HG03025 (cell line): Measurements from ENCODE around the gene TAS2R13.

ENCODE experiments used
- ATAC-seq: cut with Tn5 transposase; IDR thresholded peaks from one replicate; pipeline ENCODE4 v1.9.1; 2021; ENCODE audit warnings: mild to moderate bottlenecking, moderate library complexity; ENCODE audit not compliant: unreplicated experiment, low FRiP score

TAS2R13 gene

DNA sequence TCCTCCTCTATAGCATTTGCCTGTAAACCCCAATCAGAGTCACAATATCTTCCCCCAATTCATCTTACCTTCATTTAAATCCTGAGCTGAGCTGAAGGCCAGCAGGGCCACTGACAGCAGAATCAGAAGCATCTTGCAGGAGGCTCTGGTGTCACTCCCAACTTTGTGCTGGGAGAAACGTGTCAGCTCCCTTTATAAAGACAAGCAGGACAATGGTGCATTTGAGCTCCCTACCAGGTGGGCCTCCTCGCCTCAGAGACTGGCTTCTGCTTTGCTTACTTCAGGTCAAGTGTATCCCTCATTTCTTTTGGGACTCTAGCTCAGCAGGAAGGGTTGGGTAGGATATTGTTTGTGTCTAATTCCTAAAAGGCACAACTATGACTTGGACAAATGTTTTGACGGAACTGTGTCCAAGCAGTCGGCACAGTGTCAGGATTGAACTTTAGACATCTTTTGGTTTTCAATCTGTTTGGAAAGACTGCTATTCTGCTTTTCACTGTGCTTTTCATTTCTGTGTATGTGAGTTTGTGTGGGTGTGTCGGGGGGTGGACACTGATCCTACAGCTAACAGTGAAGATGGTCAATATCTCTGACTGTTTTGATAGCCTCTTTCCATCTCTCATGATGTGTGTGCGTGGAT lies 25.2 kb downstream of the TAS2R13 start, which contains the start of gene PRH1:
TSS of gene PRH1 (minus strand) at position 170 of the 640 bp plus-strand sequence. CDS start at position 132, 38 bp downstream.
- no peak for ATAC-seq

DNA sequence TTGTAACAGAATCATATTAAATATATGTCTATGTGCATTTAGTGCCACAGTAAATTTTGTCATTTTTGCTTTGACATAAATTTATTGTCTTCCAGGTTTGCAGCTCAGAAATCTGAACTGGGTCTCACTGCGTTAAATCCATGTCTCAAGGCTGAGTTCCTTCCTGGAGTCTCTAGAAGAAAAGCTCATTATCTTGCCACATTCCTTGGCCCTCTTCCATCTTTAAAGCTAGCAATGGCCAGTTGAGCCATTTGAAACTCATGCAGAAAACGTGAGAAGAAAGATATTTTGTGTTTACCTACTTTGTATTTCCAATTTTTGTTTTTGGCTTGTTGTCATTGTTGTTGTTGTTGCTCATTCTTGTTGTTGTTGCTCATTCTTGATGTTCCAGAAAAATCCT lies 36.0 kb downstream of the TAS2R13 start:
- no peak for ATAC-seq

DNA sequence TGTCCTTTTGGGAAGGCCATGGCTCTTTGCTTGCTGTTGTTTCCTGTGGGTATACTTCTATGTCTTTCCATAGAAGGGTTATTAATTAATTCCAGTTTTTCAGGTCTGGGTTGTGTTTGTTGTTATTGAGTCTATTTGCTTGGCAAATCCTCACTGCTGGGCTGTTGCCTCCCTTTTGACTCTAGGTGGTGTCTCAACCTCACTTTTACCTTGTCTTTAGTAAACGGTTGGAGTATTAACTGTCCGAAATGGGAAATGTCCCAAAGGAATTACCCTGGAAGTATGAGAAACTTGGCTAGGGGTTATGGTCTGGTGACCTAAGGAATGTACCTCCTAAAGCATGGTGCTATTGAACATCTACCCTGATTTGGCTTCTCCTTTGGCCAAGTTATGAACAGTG lies 42.0 kb downstream of the TAS2R13 start:
- no peak for ATAC-seq

DNA sequence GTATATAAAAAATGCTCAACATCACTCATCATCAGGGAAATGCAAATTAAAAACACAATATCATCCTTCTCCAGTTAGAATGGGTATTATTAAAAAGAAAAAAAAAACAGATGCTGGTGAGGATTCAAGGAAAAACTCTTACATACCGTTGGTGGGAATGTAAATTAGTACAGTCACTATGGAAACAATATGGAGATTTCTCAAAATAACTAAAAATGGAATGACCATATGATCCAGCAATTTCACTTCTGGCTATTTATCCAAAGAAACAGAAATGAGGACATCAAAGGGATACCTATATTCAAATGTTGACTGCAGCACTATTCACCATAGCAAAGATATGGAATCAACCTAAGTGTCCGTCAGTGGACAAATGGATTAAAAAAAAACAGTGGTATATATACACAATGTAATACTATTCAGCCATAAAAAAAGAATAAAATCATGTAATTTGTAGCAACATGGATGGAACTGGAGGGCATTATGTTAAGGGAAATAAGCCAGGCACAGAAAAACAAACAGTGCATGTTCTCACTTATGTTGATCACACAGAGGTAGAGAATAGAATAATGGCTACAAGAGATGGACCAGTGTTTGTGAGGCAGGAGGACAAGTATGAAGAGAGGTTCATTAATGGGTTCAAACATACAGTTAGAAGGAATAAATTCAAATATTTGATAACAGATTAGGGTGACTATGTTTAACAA lies 45.7 kb downstream of the TAS2R13 start:
- no peak for ATAC-seq

DNA sequence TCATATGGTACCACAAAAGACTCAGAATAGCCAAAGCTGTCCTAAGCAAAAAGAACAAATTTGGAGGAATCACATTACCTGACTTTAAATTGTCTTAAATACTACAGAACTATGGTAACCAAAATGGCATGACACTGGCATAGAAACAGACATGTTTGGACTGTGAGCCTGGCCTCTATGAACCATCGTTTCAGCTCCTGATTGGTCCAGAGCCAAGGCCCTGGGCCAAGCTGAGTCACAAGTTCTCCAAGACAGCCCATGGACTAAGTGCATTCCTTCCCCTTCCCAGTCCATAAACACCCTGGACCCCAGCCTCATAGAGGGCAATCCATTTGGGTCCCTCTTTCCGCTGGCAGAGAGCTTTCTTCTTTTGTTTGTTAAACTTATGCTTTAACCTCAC lies 48.0 kb downstream of the TAS2R13 start:
- ATAC-seq: no peak
